ENCODE results near the gene AFAP1L2. TPM values are rescaled to one million over a fixed set of nuclear protein-coding genes. Genes with fewer than 3 reads are reported as not detected.

AFAP1L2 gene
- polyA plus RNA-seq, 1 experiment, result 0.07 TPM

DNA sequence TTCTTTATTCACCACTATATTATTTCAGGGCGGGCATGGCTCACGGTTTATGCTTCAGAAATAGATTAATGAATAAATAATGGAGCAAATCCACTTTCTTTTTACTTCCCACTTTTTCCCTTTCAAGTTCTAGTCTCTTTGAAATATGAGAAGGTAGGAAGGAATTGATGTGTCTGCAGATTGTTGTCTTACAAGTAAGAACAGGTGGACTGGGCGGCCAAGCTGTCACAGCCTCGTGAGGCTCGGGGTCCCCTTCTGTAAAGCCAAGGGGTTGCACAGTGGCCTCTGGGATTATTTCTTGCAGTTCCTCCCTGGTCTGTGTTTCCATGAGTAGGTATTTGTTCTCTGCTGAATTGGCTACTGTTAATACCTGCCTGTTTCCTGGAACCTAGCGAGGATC is 154.1 kb downstream of the AFAP1L2 start:
- TF ChIP-seq, protein P1, sequence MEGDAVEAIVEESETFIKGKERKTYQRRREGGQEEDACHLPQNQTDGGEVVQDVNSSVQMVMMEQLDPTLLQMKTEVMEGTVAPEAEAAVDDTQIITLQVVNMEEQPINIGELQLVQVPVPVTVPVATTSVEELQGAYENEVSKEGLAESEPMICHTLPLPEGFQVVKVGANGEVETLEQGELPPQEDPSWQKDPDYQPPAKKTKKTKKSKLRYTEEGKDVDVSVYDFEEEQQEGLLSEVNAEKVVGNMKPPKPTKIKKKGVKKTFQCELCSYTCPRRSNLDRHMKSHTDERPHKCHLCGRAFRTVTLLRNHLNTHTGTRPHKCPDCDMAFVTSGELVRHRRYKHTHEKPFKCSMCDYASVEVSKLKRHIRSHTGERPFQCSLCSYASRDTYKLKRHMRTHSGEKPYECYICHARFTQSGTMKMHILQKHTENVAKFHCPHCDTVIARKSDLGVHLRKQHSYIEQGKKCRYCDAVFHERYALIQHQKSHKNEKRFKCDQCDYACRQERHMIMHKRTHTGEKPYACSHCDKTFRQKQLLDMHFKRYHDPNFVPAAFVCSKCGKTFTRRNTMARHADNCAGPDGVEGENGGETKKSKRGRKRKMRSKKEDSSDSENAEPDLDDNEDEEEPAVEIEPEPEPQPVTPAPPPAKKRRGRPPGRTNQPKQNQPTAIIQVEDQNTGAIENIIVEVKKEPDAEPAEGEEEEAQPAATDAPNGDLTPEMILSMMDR (IDR thresholded peaks at IDR 0.05; ENCODE audit: low read depth, low read length), result no peak

DNA sequence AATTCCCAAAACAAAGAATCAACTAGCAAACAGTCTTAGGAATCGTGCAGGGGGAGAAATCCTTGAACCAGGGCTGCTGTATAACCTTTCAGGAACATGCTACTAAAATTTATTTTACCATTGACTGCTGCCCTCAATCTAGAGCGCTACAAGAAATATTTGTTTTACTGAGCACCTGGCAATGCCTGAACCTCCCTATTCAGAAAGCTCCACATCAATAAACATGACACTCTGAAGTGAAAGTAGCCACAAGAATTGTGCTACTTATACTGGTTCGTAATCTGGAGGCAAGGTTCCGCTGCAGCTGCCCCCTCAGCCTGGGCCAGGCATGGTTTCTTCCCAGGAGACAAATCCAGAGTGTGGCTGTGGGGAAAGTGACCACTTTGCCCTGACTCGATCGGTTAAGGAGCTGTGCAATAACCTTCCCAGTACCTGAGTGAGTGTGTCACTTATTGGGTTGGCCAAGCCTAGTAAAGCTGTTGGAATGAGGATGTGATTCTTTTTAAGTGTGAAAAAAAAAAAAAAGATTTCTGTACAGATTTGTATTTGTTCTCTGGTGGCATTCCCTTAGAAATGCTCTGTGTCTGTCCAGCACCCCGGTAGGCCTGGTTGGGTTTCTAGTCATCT is 157.5 kb downstream of the AFAP1L2 start:
- Histone ChIP-seq H3K4me3 (ENCODE audit: low read depth, low read length) (no peak overlapping the region), H3K9me3 (ENCODE audit: control insufficient read depth, insufficient read depth, low read length) (no peaks in the 10 kb centered on the region), H3K27ac (ENCODE audit: low read depth, low read length) (no peak overlapping the region), H3K27me3 (ENCODE audit: control insufficient read depth, insufficient read depth, low read length) (peaks cover 16% of the 10 kb centered on the region)
- POLR2A ChIA-PET, result interaction anchor here (0.8 kb wide), 1 partner anchor 57 kb away, joined by 4 read pairs; no protein-coding TSS in a partner anchor
- CTCF ChIA-PET, result no interaction called here
- no peak for DNase-seq (ENCODE audit: low read depth, low spot score)
- TF ChIP-seq, protein P1 (IDR thresholded peaks at IDR 0.05; ENCODE audit: low read depth, low read length), result no peak

More for the DNA sequence above, 154.1 kb downstream of the AFAP1L2 start:
- ChIA-PET CTCF (no interaction called here), POLR2A (no interaction called here)
- H3K27ac ChIP-seq (ENCODE audit: low read depth, low read length), result no peak overlapping the region
- no peak for DNase-seq (ENCODE audit: low read depth, low spot score)
- H3K27me3 ChIP-seq (ENCODE audit: control insufficient read depth, insufficient read depth, low read length), result peaks cover 4% of the 10 kb centered on the region
- H3K4me3 ChIP-seq (ENCODE audit: low read depth, low read length), result no peak overlapping the region
- no peaks in the 10 kb centered on the region for H3K9me3 ChIP-seq (ENCODE audit: control insufficient read depth, insufficient read depth, low read length)

DNA sequence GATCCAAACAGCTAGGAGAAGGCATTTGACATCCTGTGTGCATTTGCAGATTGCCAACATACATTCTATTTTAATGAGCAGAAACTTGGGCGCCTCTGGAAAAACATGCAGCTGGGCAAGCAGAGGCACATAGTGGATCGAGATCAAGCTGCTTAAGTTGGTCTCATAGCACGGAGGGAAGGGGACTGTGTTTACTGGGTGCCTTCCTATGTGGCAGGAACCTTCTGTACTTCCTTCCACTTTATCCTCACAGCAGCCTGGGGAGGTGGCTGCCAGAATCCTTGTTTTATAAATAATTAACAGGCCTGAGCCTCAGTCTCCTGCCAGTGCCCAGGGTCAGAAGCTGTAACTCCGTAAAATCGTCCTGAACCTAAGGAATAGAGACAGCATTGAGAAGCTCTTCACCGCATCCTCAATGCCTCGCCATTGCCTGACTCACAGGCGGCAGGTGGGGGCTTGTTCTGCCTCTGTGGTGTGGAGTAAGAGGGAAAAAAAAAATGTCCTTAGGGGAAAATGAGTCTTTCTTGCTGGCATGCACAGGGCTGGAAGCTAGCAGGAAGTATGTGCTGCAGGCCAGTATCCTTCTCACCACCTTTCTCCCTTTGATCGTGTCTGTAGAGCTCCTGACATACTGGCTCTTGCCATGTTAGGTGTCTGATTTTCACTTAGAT is 159.0 kb downstream of the AFAP1L2 start:
- ChIA-PET CTCF (interaction anchor here (1.5 kb wide), 1 partner anchor 59 kb away, joined by 3 read pairs; no protein-coding TSS in a partner anchor), POLR2A (no interaction called here)
- Histone ChIP-seq H3K9me3 (ENCODE audit: control insufficient read depth, insufficient read depth, low read length) (no peaks in the 10 kb centered on the region), H3K4me3 (ENCODE audit: low read depth, low read length) (no peak overlapping the region), H3K27me3 (ENCODE audit: control insufficient read depth, insufficient read depth, low read length) (peaks cover 28% of the 10 kb centered on the region), H3K27ac (ENCODE audit: low read depth, low read length) (no peak overlapping the region)
- TF ChIP-seq, protein P1 (IDR thresholded peaks at IDR 0.05; ENCODE audit: low read depth, low read length), result no peak
- no peak for DNase-seq (ENCODE audit: low read depth, low spot score)

Small RNAs within 50 kb of the gene (small RNA-seq; reads per million reads assigned to genes)
- not detected for gene RN7SL384P (ENCODE audit: insufficient read length, low read depth)

Other genes starting within 250 kb of the AFAP1L2 start
- gene CCDC186, start 230.3 kb downstream of the AFAP1L2 start, polyA plus RNA-seq (2011; rRNA removed), result 5.8 and 9.6 TPM in 2 replicates
- not detected in 2 replicates for gene TDRD1, start 225.1 kb downstream of the AFAP1L2 start, polyA plus RNA-seq (2011; rRNA removed)
- gene VWA2, start 165.2 kb downstream of the AFAP1L2 start, polyA plus RNA-seq (2011; rRNA removed), result not detected in 2 replicates

Data from AG04450 (cell line).